IPS-NIHi7 (cell line): ENCODE results near the gene PLGRKT.
"Not testable (repeated sequence)": the region's sequence is repeated elsewhere in the genome, so short reads cannot be mapped to it uniquely, and the experiment has no call there.

Source experiments
- DNase-seq: peaks from one replicate; pipeline ENCODE4 v3.0.0; 2012; ENCODE audit warnings: mixed read lengths; ENCODE audit errors: extremely low spot score

PLGRKT gene

DNA sequence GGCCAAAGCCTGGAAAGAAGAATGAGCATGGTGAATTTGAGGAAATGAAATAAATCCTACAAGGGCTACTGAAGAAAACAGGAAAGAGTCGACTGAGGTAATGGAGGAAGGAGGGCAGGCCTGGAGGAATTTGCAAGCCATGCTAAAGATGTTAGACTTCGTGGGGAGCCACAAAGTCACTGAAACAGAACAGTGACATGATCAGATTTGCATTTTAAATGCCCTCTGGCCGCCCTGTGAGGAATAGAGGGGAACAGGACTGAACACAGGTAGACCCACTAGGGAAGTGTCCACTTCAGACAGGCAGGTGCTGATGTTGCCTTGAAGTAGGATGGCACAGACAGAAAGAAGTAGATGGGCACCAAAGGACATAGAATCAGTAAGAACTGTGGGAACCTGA lies 55.2 kb downstream of the PLGRKT start:
- no peak for DNase-seq

DNA sequence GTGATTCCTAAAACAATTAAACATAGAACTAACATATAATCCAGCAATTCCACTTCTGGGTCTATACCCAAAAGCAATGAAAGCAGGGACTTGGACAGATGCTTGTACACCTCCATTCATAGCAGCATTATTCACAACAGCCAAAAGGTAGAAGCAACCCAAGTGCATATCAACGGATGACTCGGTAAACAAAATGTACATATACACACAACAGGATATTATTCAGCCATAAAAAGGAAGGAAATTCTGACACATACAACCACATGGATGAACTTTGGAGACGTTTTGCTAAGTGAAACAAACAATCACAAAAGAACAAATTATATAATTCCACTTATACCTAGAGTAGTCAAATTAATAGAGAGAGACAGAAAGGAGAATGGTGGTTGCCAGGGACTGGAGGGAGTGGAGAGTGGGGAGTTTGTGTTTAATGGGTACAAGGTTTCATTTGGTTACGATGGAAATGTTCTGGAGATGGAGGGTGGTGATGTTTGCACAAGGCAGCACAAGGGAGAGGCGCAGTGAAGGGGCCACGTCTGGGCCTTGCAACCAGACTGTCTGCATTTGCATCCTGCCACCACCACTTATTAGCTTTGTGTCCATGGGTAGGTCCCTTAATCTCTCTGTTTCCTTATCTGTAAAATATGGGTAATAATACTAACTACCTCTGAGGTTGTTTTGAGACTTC lies 61.8 kb downstream of the PLGRKT start:
- no peak for DNase-seq

DNA sequence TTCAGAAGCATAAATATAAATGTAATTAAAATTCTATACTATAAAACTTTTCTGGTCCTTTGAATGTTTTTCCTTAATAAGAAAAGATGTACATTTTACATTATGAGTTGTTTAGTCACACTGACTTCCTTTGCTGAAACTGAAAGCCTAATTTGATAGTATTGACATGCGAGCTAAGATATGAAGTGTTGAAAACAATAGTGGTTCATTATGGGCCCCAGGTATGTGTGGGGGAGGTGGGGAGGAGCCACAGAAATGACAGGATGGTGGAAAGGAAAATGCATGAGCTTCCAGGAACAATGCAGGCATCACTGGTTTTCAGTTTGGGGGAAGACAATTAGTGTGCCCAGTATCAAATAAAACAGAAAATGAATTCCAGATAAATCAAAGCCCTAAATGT lies 62.6 kb downstream of the PLGRKT start:
- no peak for DNase-seq

DNA sequence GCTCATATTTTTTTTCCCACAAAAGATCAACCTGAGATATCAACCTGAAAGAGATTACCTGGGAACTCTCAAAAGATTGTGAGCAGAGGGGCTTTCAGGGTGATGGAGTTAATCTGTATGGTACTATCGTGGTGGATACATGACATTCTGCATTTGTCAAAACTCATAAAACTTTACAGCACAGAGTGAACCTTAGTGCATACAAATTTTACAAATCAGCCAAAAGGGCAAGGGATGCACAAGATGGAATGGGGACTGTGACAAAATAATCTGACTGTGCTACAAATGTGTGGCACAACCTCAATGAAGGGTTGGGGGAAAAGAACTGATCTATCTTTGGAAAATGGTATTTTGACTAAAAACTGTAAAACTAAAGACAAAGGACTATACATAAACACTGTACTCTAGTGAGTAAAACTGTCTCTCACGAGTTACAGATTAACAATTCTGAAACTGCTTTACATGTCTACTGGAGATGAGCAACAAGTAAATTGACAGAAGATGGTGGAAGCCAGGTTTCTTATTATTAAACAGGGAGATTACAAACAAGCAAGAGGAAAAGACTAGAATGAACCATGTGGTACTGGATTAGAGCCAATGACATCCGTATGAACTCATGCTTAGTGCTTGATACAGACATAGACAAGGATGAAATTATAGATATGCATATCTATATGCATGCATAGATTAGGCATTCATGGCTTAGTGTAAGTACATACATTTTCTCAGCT lies 73.3 kb downstream of the PLGRKT start:
- DNase-seq: no peak

DNA sequence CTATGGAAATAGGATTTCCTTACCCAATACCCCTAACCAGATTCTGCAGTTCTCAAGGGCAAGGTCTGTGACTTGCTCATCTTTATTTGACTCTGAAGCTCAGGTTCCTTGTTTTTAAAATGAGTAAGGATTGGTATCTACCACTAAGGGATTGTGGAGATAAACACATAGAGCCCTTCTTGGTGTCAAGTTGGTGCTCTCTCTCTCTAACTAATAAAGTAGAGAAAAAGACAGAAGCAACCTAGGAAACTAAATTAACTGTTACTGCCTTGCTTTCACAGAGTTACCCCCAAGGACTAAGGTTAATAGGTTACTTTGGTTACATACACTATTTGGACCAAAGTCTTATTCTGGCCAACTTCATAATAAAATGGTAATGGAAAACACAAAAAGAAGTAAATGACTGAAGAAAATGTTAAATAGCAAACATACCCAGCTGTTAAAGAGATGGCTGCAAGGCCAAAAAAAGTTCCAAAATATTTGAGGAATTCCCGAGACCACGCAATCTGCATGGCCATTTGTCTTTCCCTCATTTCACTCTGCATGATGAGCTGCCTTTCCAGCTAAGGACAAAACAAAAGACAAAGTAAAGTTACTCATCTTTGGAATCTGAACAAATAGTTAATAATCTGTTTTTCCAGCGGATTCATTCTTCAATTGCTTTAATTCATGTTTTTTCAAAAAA lies 76.3 kb downstream of the PLGRKT start:
- DNase-seq: no peak

DNA sequence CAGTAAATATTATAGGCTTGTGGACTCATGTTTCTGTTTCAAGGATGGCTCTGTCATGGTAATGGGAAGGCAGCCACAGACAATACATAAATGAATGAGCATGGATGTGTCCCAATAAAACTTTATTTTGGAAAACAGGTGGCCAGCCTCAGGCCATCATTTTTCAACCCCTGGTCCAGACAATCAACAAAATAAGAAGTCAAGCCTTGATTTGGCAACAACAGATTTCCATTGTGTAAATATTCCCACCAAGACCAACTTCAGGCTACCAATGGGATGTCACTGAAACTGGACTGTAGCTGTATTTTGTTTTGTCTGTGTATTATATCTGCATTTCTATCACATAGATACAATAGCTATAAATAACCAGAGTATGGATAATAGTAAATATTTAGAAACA lies 77.4 kb downstream of the PLGRKT start:
- no peak for DNase-seq

DNA sequence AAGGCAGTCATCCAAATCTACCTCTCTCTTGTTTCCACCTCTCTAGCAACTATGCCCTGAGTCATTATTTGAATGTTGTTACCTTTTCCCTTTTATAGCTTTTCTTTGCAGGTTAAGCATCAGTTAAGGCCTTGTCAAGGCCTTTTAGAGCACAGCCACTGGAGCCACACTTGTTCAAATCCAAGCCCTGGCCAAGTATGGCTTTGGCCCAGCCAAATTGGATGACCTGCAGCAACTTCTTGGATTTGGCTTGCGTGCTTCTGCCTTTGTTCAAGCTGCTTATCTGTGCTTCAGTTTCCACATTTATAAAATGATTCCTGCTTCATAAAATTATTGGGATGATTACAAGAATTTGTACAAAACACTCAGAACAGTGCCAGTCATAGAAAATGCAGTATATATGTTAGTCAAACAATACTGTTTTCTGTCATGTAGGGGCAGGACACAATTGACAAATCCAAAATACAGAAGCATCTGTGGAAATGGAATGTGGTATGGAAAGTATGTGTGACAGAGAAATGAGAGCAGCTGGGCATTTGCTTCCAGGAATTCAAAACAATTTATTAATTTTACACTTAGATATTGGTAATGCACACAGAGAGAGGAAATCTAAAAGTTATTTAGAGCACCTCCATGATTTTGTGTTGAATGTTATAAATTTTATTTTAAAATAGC lies 80.2 kb downstream of the PLGRKT start:
- DNase-seq: no peak

DNA sequence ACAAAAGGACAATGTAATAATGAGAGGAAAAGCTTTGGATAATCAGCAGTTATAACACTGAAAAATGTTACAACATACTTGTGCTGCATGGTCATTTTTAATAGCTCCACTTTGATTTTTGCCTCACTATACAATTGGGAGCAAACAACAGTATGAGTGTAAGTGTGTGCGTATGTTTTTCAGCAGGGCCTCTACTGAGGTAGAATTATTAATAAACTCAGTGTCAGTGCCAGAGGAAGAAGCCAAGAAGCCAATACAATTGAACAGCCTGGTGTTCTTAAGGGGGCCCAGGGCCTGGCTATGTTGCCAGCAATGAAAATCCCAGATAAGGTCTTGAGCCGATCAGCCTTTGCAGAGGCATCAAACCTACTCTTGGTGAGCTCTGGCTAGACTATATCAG lies 81.9 kb downstream of the PLGRKT start:
- no peak for DNase-seq

DNA sequence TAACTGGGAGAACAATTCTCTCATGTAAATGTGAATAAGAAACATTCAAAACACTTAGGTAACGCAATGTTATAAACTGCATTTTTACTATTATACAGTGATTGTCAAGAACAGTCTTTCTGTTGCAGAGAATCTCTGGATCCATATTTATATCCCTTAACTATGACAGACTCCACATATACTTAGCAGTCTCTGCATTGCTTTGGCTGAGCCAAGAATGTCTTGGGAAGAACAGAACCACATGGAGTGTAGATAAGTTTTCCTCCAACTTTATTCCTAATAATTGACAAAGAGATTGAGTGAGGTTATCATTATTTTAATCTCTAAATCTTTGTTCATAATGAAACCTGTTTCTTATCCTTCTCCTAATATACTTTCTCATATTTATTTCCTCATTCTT lies 82.5 kb downstream of the PLGRKT start:
- no peak for DNase-seq

DNA sequence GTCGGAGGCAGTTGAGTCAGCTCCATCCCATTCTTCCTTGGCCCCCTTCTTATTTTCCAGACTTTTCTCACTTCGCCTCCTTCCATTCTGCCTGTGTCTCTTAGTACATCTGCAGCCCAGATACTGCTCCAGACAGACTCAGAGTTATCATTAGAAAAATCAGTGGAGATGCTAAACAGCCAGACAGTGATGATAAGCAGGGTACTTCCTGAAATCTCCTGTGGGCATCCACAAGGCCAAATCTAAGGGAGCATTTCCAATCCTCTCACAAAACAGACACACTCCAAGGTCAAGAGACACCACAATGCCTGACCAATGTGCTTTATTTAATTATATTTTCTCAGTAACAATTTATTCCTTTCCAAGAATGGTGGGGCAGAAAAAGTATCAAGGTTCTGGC lies 83.5 kb downstream of the PLGRKT start:
- no peak for DNase-seq

DNA sequence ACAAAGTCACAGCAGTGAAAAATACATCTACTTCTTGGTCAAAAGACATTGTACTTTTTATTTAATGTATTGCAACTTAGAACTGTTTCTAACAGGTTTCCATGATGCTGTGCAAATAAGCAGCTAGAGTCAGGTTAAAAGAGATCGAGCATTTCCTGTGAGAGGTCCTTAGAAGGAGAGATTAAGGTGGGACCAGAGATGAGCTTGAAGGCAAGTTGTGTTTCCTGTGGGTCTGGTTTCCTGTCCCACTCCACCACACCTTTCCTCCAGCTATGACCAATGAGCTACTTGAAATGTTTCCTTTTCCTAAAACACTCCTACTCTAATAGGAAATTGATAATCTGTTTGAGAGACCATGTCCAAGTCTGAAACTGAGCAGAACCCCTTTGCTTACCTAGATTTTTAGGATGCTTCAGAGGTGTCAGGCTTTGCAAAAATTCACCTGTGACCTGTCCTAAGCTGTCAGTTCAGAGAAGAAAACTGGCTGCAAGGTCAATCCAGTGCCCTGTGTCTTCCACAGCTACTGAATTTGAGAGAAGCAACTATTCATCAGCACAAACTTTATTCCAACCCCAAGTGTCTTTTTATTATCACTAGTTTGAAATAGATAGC lies 85.0 kb downstream of the PLGRKT start:
- no peak for DNase-seq

DNA sequence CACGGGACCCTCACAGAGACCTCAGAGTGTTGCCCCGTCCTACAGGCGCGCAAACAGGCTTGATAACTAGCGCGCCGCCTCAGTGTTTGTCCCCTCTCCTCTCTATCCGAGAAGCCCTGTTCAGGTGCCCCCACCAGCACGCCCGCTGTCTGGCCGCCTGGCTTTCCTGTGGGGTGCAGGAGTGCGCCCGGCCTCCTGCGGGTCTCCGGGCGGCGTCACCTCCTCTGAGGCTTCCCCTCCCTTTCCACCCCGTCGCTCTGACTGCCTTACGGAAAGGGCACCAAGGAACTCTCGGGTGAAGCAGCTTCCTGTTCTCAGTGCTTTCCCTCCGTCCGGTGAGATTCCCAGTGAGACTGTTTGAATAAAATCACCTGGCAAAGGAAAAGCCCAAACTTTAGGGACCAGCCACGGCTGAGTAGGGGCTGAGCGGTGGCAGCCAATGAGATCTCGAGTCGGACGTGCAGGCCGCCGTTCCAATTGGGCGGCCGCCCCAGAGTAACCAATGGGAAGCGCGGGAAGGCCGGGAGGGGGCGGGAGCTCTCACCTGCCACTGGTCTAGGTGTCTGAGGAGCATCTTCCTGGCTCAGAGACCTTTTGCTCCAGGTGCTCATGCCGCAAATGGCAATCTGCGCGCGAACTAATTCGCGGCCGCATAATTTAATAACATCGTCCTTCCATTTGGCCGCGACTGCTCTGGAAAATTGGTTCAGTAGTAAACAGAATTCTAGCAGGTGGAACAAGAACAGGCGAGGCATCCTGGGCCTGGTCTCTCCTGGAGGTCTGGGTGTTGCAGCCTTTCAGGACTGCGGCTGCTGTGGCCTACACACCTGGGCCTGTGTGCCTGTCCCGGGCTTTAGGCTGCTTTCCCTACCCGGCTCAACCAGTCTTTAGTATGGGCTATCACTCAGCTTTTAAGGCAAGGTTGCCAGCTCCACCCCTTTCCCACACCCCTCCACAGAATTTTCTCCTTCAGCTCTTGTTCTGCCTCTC lies 98.4 kb downstream of the PLGRKT start, which contains the start of gene RLN1:
Gene RLN1, minus strand, starts transcription at position 885 of the 990 bp plus-strand sequence. Its CDS starts 130 bp downstream, at position 755.
- not testable (repeated sequence) for DNase-seq

DNA sequence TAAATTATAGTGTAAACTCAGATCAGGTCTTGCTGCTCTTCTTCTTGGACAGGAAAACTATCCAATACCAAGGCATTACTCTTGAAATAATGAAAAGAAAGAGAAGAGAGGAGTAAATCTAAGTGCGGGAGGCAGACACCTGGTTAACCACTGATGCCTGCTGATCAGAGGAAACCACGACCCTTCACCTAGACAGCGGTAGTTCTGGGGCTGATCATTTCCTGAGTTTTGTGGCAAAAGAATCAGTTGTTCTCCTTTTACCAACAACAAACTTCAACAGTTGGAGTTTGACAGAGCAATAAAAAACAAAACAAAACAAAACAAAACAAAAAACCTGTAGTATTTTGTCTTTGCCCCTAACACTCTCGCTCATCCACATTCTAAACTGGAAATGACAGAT lies 101.0 kb downstream of the PLGRKT start:
- DNase-seq: no peak

DNA sequence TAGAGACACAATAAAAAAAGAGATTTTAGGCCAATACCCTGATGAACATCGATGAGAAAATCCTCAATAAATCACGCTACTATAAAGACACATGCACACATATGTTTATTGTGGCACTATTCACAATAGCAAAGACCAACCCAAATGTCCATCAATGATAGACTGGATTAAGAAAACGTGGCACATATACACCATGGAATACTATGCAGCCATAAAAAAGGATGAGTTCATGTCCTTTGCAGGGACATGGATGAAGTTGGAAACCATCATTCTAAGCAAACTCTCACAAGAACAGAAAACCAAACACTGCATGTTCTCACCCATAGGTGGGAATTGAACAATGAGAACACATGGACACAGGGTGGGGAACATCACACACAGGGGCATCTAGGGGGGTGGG lies 106.4 kb downstream of the PLGRKT start:
- not testable (repeated sequence) for DNase-seq

DNA sequence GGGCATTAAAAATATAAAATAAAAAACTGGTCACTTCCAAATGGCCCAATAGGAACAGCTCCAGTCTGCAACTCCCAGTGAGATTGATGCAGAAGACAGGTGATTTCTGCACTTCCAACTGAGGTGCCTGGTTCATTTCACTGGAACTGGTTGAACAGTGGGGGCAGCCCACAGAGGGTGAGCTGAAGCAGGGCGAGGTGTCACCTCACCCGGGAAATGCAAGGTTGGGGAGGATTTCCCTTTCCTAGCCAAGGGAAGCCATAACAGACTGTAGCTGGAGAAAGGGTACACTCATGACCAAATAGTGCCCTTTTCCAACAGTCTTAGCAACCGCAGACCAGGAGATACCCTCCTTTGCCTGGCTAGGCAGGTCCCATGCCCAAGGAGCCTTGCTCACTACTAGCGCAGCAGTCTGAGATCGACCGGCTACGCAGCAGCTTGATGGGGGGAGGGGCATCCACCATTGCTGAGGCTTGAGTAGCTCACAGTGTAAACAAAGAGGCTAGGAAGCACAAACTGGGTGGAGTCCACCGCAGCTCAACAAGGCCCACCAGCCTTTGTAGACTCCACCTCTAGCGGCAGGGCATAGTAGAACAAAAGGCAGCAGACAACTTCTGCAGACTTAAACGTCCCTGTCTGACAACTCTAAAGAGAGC lies 110.7 kb downstream of the PLGRKT start:
- peak; percentile 35 for DNase-seq

DNA sequence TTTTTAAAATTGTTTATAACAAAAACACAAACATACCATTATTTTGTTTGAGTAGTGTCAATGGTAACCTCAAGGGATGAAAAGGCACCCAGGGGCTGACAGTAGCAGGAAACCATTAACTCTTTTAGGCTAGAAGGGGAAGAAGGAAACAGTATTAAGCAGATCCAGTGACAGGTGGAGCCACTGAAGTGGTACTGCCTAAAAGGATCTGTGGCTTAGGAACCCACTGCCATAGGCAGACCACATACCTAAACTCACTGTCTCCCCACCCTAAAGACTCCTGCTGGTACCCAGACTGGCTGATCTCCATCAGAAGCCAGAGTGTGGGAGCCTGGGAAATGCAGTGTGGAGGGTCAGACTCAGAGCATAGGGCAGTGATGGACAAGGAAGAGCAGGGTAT lies 111.5 kb downstream of the PLGRKT start:
- no peak for DNase-seq

DNA sequence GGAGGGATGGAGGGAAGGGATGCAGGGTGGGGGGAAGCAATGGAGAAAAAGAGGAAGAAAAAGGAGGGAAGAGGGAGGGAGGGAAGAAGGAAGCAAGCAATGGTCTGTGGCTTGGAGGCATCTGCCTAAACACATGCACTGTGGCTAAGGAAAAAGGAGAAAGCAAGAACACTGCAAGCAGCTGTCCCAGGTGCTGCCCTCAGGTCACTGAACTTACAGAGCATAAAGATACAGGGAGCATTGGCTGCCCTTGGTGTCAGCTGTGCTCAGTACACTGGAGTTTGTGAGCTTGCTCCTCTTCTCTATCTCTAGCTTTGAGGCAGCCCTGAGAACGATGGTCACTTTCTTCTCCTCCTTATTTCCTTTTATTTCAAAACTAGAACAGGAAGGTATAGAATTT lies 116.1 kb downstream of the PLGRKT start:
- DNase-seq: not testable (repeated sequence)

DNA sequence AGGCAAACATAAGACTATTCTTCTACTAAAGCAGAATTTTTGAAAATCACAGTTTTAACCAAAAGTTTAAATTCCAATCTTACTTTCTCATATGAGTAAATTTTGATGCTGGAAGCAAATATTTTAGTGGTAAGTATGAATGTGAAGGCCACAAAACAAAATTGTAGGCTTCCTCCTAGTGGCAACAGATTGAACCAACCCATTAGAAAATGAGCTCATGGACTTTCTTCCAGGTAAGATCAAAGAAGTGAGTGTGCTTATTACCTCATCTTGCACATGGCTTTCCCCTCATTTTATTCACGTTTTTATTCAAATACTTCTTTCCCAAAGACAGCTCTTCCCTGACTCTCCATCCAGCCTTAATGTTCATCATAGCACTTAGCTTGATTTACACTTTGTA lies 116.7 kb downstream of the PLGRKT start:
- no peak for DNase-seq

DNA sequence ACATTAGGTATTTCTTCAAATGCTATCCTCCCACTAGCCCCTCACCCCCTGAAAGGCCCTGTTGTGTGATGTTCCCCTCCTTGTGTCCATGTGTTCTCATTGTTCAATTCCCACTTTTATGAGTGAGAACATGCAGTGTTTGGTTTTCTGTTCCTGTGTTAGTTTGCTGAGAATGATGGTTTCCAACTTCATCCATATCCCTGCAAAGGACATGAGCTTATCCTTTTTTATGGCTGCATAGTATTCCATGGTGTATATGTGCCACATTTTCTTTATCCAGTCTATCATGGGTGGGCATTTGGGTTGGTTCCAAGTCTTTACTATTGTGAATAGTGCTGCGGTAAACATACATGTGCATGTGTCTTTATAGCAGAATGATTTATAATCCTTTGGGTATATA lies 121.3 kb downstream of the PLGRKT start:
- DNase-seq: not testable (repeated sequence)
